ENCODE data around the gene CFAP58. TPM values are rescaled to one million over a fixed set of nuclear protein-coding genes. Genes with fewer than 3 reads are reported as not detected.
A peak's percentile ranks its signal among the peaks of the same experiment; 100 is the strongest.

CFAP58 gene
- total and polyA plus RNA-seq, 2 donors (not counting 1 experiment from before 2014, with no cell fraction given), result not detected

- Mint-ChIP-seq H3K27ac (peak overlapping the region; percentile 59), H3K4me1 (peaks cover 88% of the 10 kb centered on the region), H3K4me3 (peak overlapping the region; percentile 13), H3K9me3 (ENCODE audit: insufficient read depth) (no peaks in the 10 kb centered on the region), H3K27me3 (no peaks in the 10 kb centered on the region)
- no peak overlapping the region for H3K9ac ChIP-seq (ENCODE audit: low read length)
- peaks cover 0 to 9% of the 10 kb centered on the region in 2 experiments for H3K36me3 ChIP-seq (replicated peaks in 1 of 2; ENCODE audit: control extremely low read depth in 1 of 2, control insufficient read depth in 1 of 2, extremely low read depth in 1 of 2, insufficient read depth in 2 of 2, low read length in 1 of 2)
- no peak overlapping the region for H3K27ac ChIP-seq (ENCODE audit: low read length in 2 of 2)
- H3K79me2 ChIP-seq (ENCODE audit: control insufficient read depth, insufficient read depth, low read length), result peaks cover 99% of the 10 kb centered on the region
- H3K27me3 ChIP-seq (replicated peaks in 1 of 4; ENCODE audit: control extremely low read depth in 1 of 4, control insufficient read depth in 3 of 4, insufficient read depth in 4 of 4, low read length in 3 of 4), result no peaks in the 10 kb centered on the region
- no peak overlapping the region for H2AFZ ChIP-seq (ENCODE audit: insufficient read depth, low read depth, low read length, poor library complexity, severe bottlenecking)
- ChIA-PET CTCF (interaction anchor here (2.4 to 7.8 kb wide), 3 partner anchors 15 to 27 kb away, joined by 6 to 111 read pairs (median 42); partner anchors contain the start of gene CFAP58), POLR2A (no interaction called here)
- no peak overlapping the region for H3K4me2 ChIP-seq (replicated peaks; ENCODE audit: low read depth, low read length, poor library complexity, severe bottlenecking)
- H3K9me3 ChIP-seq (ENCODE audit: control extremely low read depth in 1 of 3, control insufficient read depth in 2 of 3, insufficient read depth in 1 of 3, low read length in 2 of 3), result no peaks in the 10 kb centered on the region
- WGBS (ENCODE audit: insufficient coverage), result 100% methylated on average over 3 of the region's 13 CpGs
- DNase-seq (no peak), ATAC-seq (ENCODE audit: low read depth) (no peak)
- H4K20me1 ChIP-seq (ENCODE audit: control insufficient read depth, insufficient read depth, low read length, poor library complexity, severe bottlenecking), result peaks cover 92% of the 10 kb centered on the region
- no peak overlapping the region for H3K4me3 ChIP-seq (ENCODE audit: control extremely low read depth in 1 of 5, extremely low read depth in 1 of 5, insufficient read depth in 1 of 5, low read depth in 2 of 5, low read length in 4 of 5)
- intact Hi-C loops (cut with micrococcal nuclease), result no loop called here
- peaks cover 65 to 82% of the 10 kb centered on the region in 2 donors for H3K4me1 ChIP-seq (ENCODE audit: control insufficient read depth in 2 of 2, insufficient read depth in 2 of 2, low read length in 2 of 2)
- TF ChIP-seq CTCF (IDR thresholded peaks at IDR 0.05), result no peak
- no peak for TF ChIP-seq EZH2 (IDR thresholded peaks at IDR 0.05; ENCODE audit: borderline replicate concordance, insufficient read depth, low read depth, low read length, poor library complexity, severe bottlenecking)
These were observed 20.5 kb upstream of the CFAP58 start for GRCh38 chr10:104333032-104333727.

- CTCF ChIA-PET, result interaction anchor here (1.6 to 7.1 kb wide), 4 partner anchors 11 to 27 kb away, joined by 3 to 111 read pairs (median 34); partner anchors contain the start of gene CFAP58
- no peak for DNase-seq
- H3K4me1 ChIP-seq (ENCODE audit: control insufficient read depth in 2 of 2, insufficient read depth in 2 of 2, low read length in 2 of 2), result peaks cover 58 to 76% of the 10 kb centered on the region in 2 donors
- H3K9ac ChIP-seq (ENCODE audit: low read length), result no peak overlapping the region
- no peaks in the 10 kb centered on the region for H3K9me3 ChIP-seq (ENCODE audit: control extremely low read depth in 1 of 3, control insufficient read depth in 2 of 3, insufficient read depth in 1 of 3, low read length in 2 of 3)
- Mint-ChIP-seq H3K27me3 (no peaks in the 10 kb centered on the region), H3K9me3 (ENCODE audit: insufficient read depth) (no peaks in the 10 kb centered on the region), H3K27ac (peak overlapping the region; percentile 59), H3K4me3 (peak overlapping the region; percentile 13), H3K4me1 (peaks cover 83% of the 10 kb centered on the region)
- ATAC-seq (ENCODE audit: low read depth), result no peak
- TF ChIP-seq EZH2 (IDR thresholded peaks at IDR 0.05; ENCODE audit: borderline replicate concordance, insufficient read depth, low read depth, low read length, poor library complexity, severe bottlenecking) (no peak), CTCF (IDR thresholded peaks at IDR 0.05) (no peak)
- POLR2A ChIA-PET, result no interaction called here
- peaks cover 86% of the 10 kb centered on the region for H4K20me1 ChIP-seq (ENCODE audit: control insufficient read depth, insufficient read depth, low read length, poor library complexity, severe bottlenecking)
- no peak overlapping the region for H2AFZ ChIP-seq (ENCODE audit: insufficient read depth, low read depth, low read length, poor library complexity, severe bottlenecking)
- intact Hi-C loops (cut with micrococcal nuclease), result no loop called here
- no peak overlapping the region for H3K4me3 ChIP-seq (ENCODE audit: control extremely low read depth in 1 of 5, extremely low read depth in 1 of 5, insufficient read depth in 1 of 5, low read depth in 2 of 5, low read length in 4 of 5)
- no peak overlapping the region for H3K4me2 ChIP-seq (replicated peaks; ENCODE audit: low read depth, low read length, poor library complexity, severe bottlenecking)
- H3K36me3 ChIP-seq (replicated peaks in 1 of 2; ENCODE audit: control extremely low read depth in 1 of 2, control insufficient read depth in 1 of 2, extremely low read depth in 1 of 2, insufficient read depth in 2 of 2, low read length in 1 of 2), result peaks cover 0 to 9% of the 10 kb centered on the region in 2 experiments
- H3K27me3 ChIP-seq (replicated peaks in 1 of 4; ENCODE audit: control extremely low read depth in 1 of 4, control insufficient read depth in 3 of 4, insufficient read depth in 4 of 4, low read length in 3 of 4), result no peaks in the 10 kb centered on the region
- H3K27ac ChIP-seq (ENCODE audit: low read length in 2 of 2), result no peak overlapping the region
- WGBS (ENCODE audit: insufficient coverage), result 86% methylated on average over 15 of the region's 15 CpGs
- H3K79me2 ChIP-seq (ENCODE audit: control insufficient read depth, insufficient read depth, low read length), result peaks cover 95% of the 10 kb centered on the region
These were observed 19.8 kb upstream of the CFAP58 start for GRCh38 chr10:104333728-104334373.

Measured in B cell (primary cell).